ENCODE data around the gene CNNM4. TPM values are rescaled to one million over a fixed set of nuclear protein-coding genes. Genes with fewer than 3 reads are reported as not detected.

Gene CNNM4
- total and polyA plus RNA-seq, 2 of the 4 experiments (the other 2 are of a cell fraction), result 2.0 to 4.1 TPM

DNA sequence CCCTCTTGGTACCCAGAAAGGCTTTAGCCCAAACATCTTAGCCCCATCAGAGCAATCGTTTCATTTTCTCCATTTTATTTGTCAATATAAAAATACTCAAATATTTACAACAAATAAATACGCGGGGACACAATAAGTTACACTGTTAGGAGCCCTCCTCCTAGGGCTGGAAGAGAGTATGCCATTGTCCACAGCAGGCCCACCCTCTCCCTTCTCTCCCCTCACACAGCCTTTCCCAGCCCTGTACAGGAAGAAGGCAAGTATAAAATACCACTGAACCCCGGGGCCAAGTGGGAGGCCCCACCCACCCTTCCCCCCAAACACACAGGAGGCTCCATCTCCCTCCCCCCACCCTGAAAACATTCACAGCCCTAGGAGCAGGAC lies 99.0 kb downstream of the CNNM4 start:
- Histone ChIP-seq H3K14ac (replicated peaks; ENCODE audit: low read depth, low read length) (no peak overlapping the region), H3K4me2 (ENCODE audit: low read depth, low read length) (no peak overlapping the region), H3K23ac (ENCODE audit: low read depth, low read length) (no peak overlapping the region), H3K79me1 (ENCODE audit: low read depth in 1 of 2, low read length in 2 of 2) (peaks cover 11 to 37% of the 10 kb centered on the region in 2 experiments), H3K18ac (ENCODE audit: low read depth, low read length) (no peak overlapping the region), H3K56ac (ENCODE audit: extremely low read depth, insufficient read depth, low read length) (no peak overlapping the region), H3K4ac (ENCODE audit: low read depth, low read length) (no peak overlapping the region), H3K27ac (ENCODE audit: insufficient read depth, low read length) (no peak overlapping the region), H2AK5ac (ENCODE audit: low read depth, low read length) (no peak overlapping the region), H3K9me3 (ENCODE audit: control insufficient read depth, insufficient read depth, low read length) (no peaks in the 10 kb centered on the region), H2AFZ (replicated peaks; ENCODE audit: low read length, poor library complexity) (no peak overlapping the region), H3K9ac (ENCODE audit: low read depth, low read length) (no peak overlapping the region), H4K91ac (ENCODE audit: insufficient read depth, low read depth, low read length) (no peak overlapping the region), H2BK15ac (ENCODE audit: low read depth, low read length) (no peak overlapping the region), H4K5ac (ENCODE audit: low read depth, low read length) (no peak overlapping the region), H3K36me3 (ENCODE audit: control insufficient read depth, insufficient read depth, low read length) (peaks cover 41% of the 10 kb centered on the region), H4K20me1 (ENCODE audit: insufficient read depth, low read length) (peaks cover 7% of the 10 kb centered on the region; the same call in 1 of the 2 replicates), H4K8ac (ENCODE audit: low read depth in 2 of 2, low read length in 2 of 2) (no peak overlapping the region), H3K4me1 (ENCODE audit: control insufficient read depth, insufficient read depth, low read length) (peaks cover 12% of the 10 kb centered on the region), H2BK5ac (ENCODE audit: low read depth, low read length, poor library complexity, severe bottlenecking) (no peak overlapping the region), H3K27me3 (ENCODE audit: control insufficient read depth, insufficient read depth, low read length) (no peaks in the 10 kb centered on the region), H2AK9ac (replicated peaks; ENCODE audit: low read depth, low read length, poor library complexity) (no peak overlapping the region), H3K9me1 (ENCODE audit: insufficient read depth, low read length) (peaks cover 3% of the 10 kb centered on the region; the same call in 1 of the 2 replicates), H2BK20ac (ENCODE audit: low read depth, low read length) (no peak overlapping the region), H3K4me3 (ENCODE audit: insufficient read depth, low read depth, low read length) (no peak overlapping the region), H2BK120ac (ENCODE audit: low read depth, low read length) (no peak overlapping the region)
- ATAC-seq (ENCODE audit: low read depth) (no peak), DNase-seq (no peak)
- in situ Hi-C loops (cut with MboI; ENCODE audit: low sequenced_read_pairs) (loop anchor here (5.0 to 25.0 kb wide), 2 partner anchors 98 to 253 kb away; partner anchors contain the start of gene ANKRD36), intact Hi-C loops (cut with micrococcal nuclease) (no loop called here), dilution Hi-C loops (cut with HindIII; ENCODE audit: low sequenced_read_pairs, unreplicated experiment) (no loop called here)
- ChIA-PET POLR2A (ENCODE audit: unreplicated experiment) (no interaction called here), CTCF (no interaction called here)
- TF ChIP-seq RCOR1 (IDR thresholded peaks at IDR 0.05; ENCODE audit: insufficient replicate concordance, low read length), result no peak
- no peak for TF ChIP-seq NFE2L2 (IDR thresholded peaks at IDR 0.05; ENCODE audit: low read depth, low read length)
- no peak for TF ChIP-seq RAD21 (IDR thresholded peaks at IDR 0.05; ENCODE audit: low read length)
- TF ChIP-seq CHD1 (IDR thresholded peaks at IDR 0.05; ENCODE audit: low read depth, low read length), result no peak
- no peak for TF ChIP-seq MAZ (IDR thresholded peaks at IDR 0.05; ENCODE audit: borderline replicate concordance, low read depth, low read length)
- TF ChIP-seq, protein P1, sequence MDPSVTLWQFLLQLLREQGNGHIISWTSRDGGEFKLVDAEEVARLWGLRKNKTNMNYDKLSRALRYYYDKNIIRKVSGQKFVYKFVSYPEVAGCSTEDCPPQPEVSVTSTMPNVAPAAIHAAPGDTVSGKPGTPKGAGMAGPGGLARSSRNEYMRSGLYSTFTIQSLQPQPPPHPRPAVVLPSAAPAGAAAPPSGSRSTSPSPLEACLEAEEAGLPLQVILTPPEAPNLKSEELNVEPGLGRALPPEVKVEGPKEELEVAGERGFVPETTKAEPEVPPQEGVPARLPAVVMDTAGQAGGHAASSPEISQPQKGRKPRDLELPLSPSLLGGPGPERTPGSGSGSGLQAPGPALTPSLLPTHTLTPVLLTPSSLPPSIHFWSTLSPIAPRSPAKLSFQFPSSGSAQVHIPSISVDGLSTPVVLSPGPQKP (IDR thresholded peaks at IDR 0.05; ENCODE audit: borderline replicate concordance, low read depth, low read length), result no peak
- no TSS peak for BruUV-seq (replicated peaks)
- WGBS, 2 experiments (ENCODE audit: extremely low coverage in 2 of 2, insufficient read length in 1 of 2), result 80 to 100% methylated on average over 1 of the region's 4 CpGs
